Measurements from ENCODE around the gene MDFIC.
A peak's percentile ranks its signal among the peaks of the same experiment; 100 is the strongest.
"Not testable (repeated sequence)": the region's sequence is repeated elsewhere in the genome, so short reads cannot be mapped to it uniquely, and the experiment has no call there.

Gene MDFIC, protein sequence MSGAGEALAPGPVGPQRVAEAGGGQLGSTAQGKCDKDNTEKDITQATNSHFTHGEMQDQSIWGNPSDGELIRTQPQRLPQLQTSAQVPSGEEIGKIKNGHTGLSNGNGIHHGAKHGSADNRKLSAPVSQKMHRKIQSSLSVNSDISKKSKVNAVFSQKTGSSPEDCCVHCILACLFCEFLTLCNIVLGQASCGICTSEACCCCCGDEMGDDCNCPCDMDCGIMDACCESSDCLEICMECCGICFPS

DNA sequence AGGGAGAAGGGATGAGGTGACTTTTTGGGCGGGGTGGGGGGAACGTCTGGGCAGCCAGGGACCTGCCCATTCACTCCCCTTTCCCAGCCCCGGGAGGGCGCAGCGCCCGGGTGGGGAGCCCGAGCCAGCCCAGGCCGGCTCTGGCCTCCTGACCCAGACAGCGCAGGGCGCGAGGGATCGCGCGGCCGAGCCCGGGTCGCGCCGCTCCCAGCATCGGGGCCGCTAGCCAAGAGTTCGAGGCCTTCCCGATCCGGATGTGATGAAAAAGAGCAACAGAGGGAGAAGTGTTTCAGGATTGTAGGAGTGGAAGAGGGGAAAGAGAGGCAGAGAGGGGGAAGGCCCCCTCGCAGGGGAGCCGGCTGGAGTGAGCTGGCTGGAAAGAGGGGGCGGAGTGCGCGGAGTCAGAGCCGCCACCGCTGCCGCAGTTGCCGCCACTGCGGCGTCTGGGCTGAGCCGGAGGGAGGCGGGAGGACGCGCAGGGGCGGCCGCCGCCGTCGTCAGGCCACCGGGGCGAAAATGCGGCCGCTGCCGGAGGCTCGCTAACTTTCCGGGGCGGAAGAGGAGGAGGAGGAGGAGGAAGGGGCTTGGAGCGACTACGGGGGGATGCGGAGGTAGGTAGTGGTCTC is at the start of gene MDFIC:
MDFIC (plus strand) TSS at position 69 of the 626 bp plus-strand sequence. CDS start 940 bp downstream, outside the sequence.
- Histone ChIP-seq H3K4me3 (ENCODE audit: low read depth, low read length) (peak within 1 kb of the TSS; percentile 76), H3K36me3 (ENCODE audit: control insufficient read depth, insufficient read depth, low read length) (no peaks in the 10 kb centered on the region), H3K9me3 (ENCODE audit: control insufficient read depth, insufficient read depth, low read length) (no peaks in the 10 kb centered on the region), H3K4me1 (ENCODE audit: control insufficient read depth, insufficient read depth, low read length) (peaks cover 14% of the 10 kb centered on the region), H3K9ac (ENCODE audit: low read depth, low read length) (peak within 1 kb of the TSS; percentile 69), H3K27me3 (ENCODE audit: control insufficient read depth, insufficient read depth, low read length) (peaks cover 25% of the 10 kb centered on the region), H3K27ac (ENCODE audit: low read depth, low read length) (peak within 1 kb of the TSS; percentile 76)

DNA sequence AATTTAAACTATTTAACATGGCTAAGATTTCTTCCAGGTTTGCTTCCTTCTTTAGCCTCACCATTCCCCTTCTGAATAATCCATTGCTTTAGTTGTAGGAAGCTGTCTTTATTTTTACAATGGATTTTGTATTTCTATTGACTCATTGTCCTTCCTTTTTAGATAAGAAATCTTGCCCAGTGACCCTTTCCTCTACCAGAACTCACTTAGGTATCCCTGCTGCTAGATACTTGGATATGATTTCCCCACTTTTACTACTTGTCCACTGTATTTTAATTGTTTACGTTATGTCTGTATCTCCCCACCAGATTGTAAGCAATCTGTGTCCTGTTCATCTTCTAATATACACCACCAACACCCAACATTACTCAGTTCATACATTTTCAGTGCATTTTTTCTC is 47.7 kb upstream of the MDFIC start:
- Histone ChIP-seq H3K9ac (ENCODE audit: low read depth, low read length) (no peak overlapping the region), H3K27ac (ENCODE audit: low read depth, low read length) (no peak overlapping the region), H3K4me3 (ENCODE audit: low read depth, low read length) (no peak overlapping the region), H3K9me3 (ENCODE audit: control insufficient read depth, insufficient read depth, low read length) (no peaks in the 10 kb centered on the region), H3K4me1 (ENCODE audit: control insufficient read depth, insufficient read depth, low read length) (no peaks in the 10 kb centered on the region), H3K36me3 (ENCODE audit: control insufficient read depth, insufficient read depth, low read length) (no peaks in the 10 kb centered on the region), H3K27me3 (ENCODE audit: control insufficient read depth, insufficient read depth, low read length) (no peaks in the 10 kb centered on the region)

DNA sequence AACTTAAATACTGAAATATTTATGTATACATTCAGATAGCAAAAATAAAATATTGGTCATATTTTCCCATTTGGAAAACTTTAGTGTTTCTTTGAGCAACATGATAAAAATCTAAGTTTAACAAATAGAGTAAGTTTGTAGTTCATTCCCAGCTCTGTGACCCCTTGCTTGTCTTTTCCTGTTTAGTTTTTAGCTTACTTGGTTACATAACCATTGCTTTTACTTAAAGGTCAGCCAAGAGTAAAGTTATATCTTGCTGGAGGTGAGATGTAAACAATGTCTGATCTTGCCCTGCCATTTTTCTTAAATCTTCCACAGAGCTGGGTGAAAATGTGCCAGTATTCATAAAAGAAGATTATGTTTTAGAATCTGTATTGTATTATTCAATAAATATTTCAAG is 46.7 kb upstream of the MDFIC start:
- H3K4me3 ChIP-seq (ENCODE audit: low read depth, low read length) = no peak overlapping the region
- no peaks in the 10 kb centered on the region for H3K27me3 ChIP-seq (ENCODE audit: control insufficient read depth, insufficient read depth, low read length)
- no peak overlapping the region for H3K9ac ChIP-seq (ENCODE audit: low read depth, low read length)
- no peaks in the 10 kb centered on the region for H3K4me1 ChIP-seq (ENCODE audit: control insufficient read depth, insufficient read depth, low read length)
- H3K27ac ChIP-seq (ENCODE audit: low read depth, low read length) = no peak overlapping the region
- no peaks in the 10 kb centered on the region for H3K9me3 ChIP-seq (ENCODE audit: control insufficient read depth, insufficient read depth, low read length)
- H3K36me3 ChIP-seq (ENCODE audit: control insufficient read depth, insufficient read depth, low read length) = no peaks in the 10 kb centered on the region

DNA sequence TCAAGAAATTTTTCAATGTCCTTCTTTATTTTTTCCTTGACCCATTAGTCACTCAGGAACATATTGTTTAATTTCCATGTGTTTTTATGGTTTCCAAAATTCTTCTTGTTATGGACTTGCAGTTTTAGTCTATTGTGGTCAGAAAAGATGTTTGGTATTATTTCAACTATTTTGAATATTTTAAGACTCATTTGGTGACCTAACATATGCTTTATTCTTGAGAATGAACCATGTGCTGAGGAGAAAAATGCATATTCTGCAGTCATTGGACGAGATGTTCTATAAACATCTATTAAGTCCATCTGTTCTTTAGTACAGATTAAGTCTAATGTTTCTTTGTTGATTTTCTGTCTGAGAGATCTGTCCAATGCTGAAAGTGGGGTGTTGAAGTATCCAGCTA is 42.3 kb upstream of the MDFIC start:
- H3K4me1 ChIP-seq (ENCODE audit: control insufficient read depth, insufficient read depth, low read length) = no peaks in the 10 kb centered on the region
- no peaks in the 10 kb centered on the region for H3K9me3 ChIP-seq (ENCODE audit: control insufficient read depth, insufficient read depth, low read length)
- no peak overlapping the region for H3K27ac ChIP-seq (ENCODE audit: low read depth, low read length)
- H3K36me3 ChIP-seq (ENCODE audit: control insufficient read depth, insufficient read depth, low read length) = no peaks in the 10 kb centered on the region
- H3K4me3 ChIP-seq (ENCODE audit: low read depth, low read length) = no peak overlapping the region
- H3K9ac ChIP-seq (ENCODE audit: low read depth, low read length) = no peak overlapping the region
- no peaks in the 10 kb centered on the region for H3K27me3 ChIP-seq (ENCODE audit: control insufficient read depth, insufficient read depth, low read length)

DNA sequence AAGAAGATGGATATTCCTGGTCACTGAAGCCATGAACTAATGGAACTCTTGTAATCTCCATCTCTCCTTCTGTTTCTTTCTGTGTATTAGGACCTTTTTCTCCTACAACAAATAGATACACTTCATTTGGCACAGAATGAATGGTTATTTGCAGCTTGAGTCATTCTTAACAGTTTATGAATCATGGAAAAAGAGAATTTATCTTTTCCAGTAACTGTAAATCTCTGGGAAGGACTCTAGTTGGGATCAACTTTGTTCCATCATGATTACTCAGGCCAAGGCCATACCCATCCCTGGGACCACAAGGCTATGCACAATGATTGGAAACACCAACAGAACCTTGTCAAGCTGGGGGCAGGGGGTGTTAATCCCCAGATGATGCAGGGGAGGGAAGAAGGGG is 36.1 kb upstream of the MDFIC start:
- H3K4me3 ChIP-seq (ENCODE audit: low read depth, low read length) = no peak overlapping the region
- no peaks in the 10 kb centered on the region for H3K27me3 ChIP-seq (ENCODE audit: control insufficient read depth, insufficient read depth, low read length)
- no peak overlapping the region for H3K9ac ChIP-seq (ENCODE audit: low read depth, low read length)
- no peaks in the 10 kb centered on the region for H3K4me1 ChIP-seq (ENCODE audit: control insufficient read depth, insufficient read depth, low read length)
- H3K9me3 ChIP-seq (ENCODE audit: control insufficient read depth, insufficient read depth, low read length) = no peaks in the 10 kb centered on the region
- H3K27ac ChIP-seq (ENCODE audit: low read depth, low read length) = no peak overlapping the region
- no peaks in the 10 kb centered on the region for H3K36me3 ChIP-seq (ENCODE audit: control insufficient read depth, insufficient read depth, low read length)

DNA sequence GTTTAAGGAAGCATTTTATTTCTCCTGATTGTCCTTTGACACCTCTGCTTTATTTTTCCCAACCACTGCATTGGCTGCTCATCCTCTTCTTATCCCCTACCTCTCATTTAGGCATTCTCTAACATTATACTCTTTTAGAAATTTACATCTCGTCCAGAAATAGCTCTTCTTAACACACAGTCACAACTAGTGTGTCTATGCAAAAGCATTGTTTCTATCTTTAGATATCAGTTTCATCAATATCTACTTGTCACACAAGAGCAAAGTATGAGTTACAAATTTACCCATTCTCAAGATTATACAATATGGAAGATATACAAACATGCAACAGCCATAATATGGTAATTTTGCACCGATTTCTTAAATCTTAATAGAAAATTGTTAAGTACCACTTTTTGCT is 35.7 kb upstream of the MDFIC start:
- H3K9ac ChIP-seq (ENCODE audit: low read depth, low read length) = no peak overlapping the region
- no peaks in the 10 kb centered on the region for H3K36me3 ChIP-seq (ENCODE audit: control insufficient read depth, insufficient read depth, low read length)
- H3K4me3 ChIP-seq (ENCODE audit: low read depth, low read length) = no peak overlapping the region
- no peaks in the 10 kb centered on the region for H3K27me3 ChIP-seq (ENCODE audit: control insufficient read depth, insufficient read depth, low read length)
- H3K27ac ChIP-seq (ENCODE audit: low read depth, low read length) = no peak overlapping the region
- H3K9me3 ChIP-seq (ENCODE audit: control insufficient read depth, insufficient read depth, low read length) = no peaks in the 10 kb centered on the region
- H3K4me1 ChIP-seq (ENCODE audit: control insufficient read depth, insufficient read depth, low read length) = no peaks in the 10 kb centered on the region

DNA sequence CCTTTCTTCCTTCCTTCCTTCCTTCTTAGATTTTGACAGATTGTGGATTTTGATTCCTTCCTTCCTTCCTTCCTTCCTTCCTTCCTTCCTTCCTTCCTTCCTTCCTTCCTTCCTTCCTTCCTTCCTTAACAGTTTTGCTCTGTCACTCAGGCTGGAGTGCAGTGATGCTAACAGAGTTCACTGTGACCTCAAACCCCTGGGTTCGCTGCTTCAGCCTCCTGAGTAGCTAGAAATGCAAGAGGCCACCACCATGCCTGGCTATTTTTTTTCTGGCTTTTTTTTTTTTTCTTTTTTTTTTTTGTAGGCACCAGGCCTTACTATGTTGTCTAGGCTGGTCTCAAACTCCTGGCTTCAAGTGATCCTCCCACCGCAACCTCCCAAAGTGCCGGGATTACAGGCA is 32.8 kb upstream of the MDFIC start:
- H3K36me3 ChIP-seq (ENCODE audit: control insufficient read depth, insufficient read depth, low read length); H3K27me3 ChIP-seq (ENCODE audit: control insufficient read depth, insufficient read depth, low read length); H3K4me3 ChIP-seq (ENCODE audit: low read depth, low read length); H3K9ac ChIP-seq (ENCODE audit: low read depth, low read length); H3K4me1 ChIP-seq (ENCODE audit: control insufficient read depth, insufficient read depth, low read length); H3K9me3 ChIP-seq (ENCODE audit: control insufficient read depth, insufficient read depth, low read length): not testable (repeated sequence)
- H3K27ac ChIP-seq (ENCODE audit: low read depth, low read length) = peak overlapping the region; percentile 60

DNA sequence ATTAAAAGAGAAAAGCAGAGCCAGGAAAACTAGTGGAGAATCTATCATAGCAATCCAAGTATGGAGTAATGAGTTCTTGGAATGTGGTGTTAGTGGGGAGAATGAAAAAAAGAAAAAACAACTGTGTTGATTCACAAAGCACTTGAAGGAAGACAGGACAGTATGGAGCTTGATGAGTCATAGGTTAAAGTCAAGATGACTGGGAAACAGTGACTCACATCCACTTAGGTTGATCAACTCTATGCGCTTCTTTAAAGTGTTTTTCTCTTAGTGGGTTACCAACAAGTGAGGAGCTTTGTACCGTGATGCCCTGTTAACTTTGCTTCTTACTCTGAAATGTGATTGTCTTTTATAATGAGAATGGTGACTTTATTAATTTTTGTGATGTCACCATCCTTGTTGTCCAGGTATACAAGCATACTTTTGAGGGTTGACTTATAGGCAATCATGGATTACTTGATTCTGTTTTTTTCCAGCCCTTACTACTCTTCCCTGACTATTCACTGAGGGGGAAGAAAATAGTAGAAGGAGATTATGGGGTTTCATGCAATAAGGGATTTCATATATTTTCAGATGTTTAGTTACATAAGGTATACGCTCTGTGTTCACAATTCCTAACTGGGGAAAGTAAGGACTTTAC is 32.1 kb upstream of the MDFIC start:
- Histone ChIP-seq H3K4me3 (ENCODE audit: low read depth, low read length) (no peak overlapping the region), H3K9me3 (ENCODE audit: control insufficient read depth, insufficient read depth, low read length) (no peaks in the 10 kb centered on the region), H3K36me3 (ENCODE audit: control insufficient read depth, insufficient read depth, low read length) (no peaks in the 10 kb centered on the region), H3K27me3 (ENCODE audit: control insufficient read depth, insufficient read depth, low read length) (no peaks in the 10 kb centered on the region), H3K4me1 (ENCODE audit: control insufficient read depth, insufficient read depth, low read length) (no peaks in the 10 kb centered on the region), H3K27ac (ENCODE audit: low read depth, low read length) (peak overlapping the region; percentile 60), H3K9ac (ENCODE audit: low read depth, low read length) (no peak overlapping the region)

DNA sequence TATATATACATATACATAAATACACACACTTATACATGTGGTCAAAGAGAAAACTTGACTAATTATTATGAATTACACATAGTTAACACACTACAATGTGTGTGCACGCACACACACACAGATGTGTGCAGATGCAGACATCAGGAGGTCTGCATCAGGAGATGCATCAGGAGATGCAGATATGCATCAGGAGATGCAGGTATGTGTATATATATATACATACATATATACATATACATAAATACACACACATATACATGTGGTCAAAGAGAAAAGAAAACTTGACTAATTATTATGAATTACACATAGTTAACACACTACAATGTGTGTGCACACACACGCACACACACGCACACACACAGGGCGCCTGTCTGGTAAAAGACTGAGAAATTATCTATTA is 31.3 kb upstream of the MDFIC start:
- Histone ChIP-seq H3K27me3 (ENCODE audit: control insufficient read depth, insufficient read depth, low read length) (no peaks in the 10 kb centered on the region), H3K4me1 (ENCODE audit: control insufficient read depth, insufficient read depth, low read length) (no peaks in the 10 kb centered on the region), H3K4me3 (ENCODE audit: low read depth, low read length) (no peak overlapping the region), H3K9me3 (ENCODE audit: control insufficient read depth, insufficient read depth, low read length) (no peaks in the 10 kb centered on the region), H3K36me3 (ENCODE audit: control insufficient read depth, insufficient read depth, low read length) (no peaks in the 10 kb centered on the region), H3K27ac (ENCODE audit: low read depth, low read length) (no peak overlapping the region), H3K9ac (ENCODE audit: low read depth, low read length) (no peak overlapping the region)

DNA sequence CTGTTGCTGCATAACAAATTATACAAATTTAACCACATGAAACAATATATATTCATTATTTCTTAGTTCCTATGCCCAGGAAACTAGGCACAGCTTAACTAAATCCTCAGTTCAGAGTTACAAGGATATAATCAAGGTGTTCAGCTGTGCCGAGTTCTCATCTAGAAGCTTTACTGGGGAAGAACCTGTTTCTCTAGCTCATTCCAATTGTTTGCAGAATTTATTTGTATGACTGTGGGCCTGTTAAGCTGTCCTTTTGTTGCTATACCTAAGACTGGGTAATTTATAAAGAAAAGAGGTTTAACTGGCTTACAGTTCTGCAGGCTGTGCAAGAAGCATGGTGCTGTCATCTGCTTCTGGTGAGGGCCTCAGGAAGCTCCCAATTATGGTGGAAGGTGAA is 21.8 kb upstream of the MDFIC start:
- no peaks in the 10 kb centered on the region for H3K36me3 ChIP-seq (ENCODE audit: control insufficient read depth, insufficient read depth, low read length)
- H3K9me3 ChIP-seq (ENCODE audit: control insufficient read depth, insufficient read depth, low read length) = no peaks in the 10 kb centered on the region
- no peaks in the 10 kb centered on the region for H3K27me3 ChIP-seq (ENCODE audit: control insufficient read depth, insufficient read depth, low read length)
- H3K27ac ChIP-seq (ENCODE audit: low read depth, low read length) = no peak overlapping the region
- no peaks in the 10 kb centered on the region for H3K4me1 ChIP-seq (ENCODE audit: control insufficient read depth, insufficient read depth, low read length)
- no peak overlapping the region for H3K9ac ChIP-seq (ENCODE audit: low read depth, low read length)
- no peak overlapping the region for H3K4me3 ChIP-seq (ENCODE audit: low read depth, low read length)

DNA sequence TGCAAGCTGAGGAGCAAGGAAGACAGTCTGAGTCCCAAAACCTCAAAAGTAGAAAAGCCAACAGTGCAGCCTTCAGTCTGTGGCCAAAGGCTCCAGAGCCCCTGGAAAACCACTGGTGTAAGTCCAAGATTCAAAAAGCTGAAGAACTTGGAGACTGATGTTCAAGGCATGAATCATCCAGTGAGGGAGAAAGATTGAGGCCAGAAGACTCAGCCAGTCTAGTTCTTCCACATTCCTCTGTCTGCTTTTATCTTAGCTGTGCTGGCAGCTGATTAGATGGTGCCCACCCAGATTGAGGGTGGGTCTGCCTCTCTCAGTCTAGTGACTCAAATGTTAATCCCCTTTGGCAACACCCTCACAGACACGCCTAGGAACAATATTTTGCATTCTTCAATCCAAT is 20.1 kb upstream of the MDFIC start:
- no peak overlapping the region for H3K27ac ChIP-seq (ENCODE audit: low read depth, low read length)
- H3K9ac ChIP-seq (ENCODE audit: low read depth, low read length) = no peak overlapping the region
- H3K4me3 ChIP-seq (ENCODE audit: low read depth, low read length) = no peak overlapping the region
- no peaks in the 10 kb centered on the region for H3K9me3 ChIP-seq (ENCODE audit: control insufficient read depth, insufficient read depth, low read length)
- no peaks in the 10 kb centered on the region for H3K36me3 ChIP-seq (ENCODE audit: control insufficient read depth, insufficient read depth, low read length)
- no peaks in the 10 kb centered on the region for H3K4me1 ChIP-seq (ENCODE audit: control insufficient read depth, insufficient read depth, low read length)
- no peaks in the 10 kb centered on the region for H3K27me3 ChIP-seq (ENCODE audit: control insufficient read depth, insufficient read depth, low read length)

All from HUES48 (cell line).